Adrenal gland (tissue), 12 donors: ENCODE measurements around the gene ERCC6L2. TPM values are rescaled to one million over a fixed set of nuclear protein-coding genes. Genes with fewer than 3 reads are reported as not detected.

Source experiments
- DNase-seq, 7 donors: peaks; one replicate each; pipeline ENCODE4 v3.0.0-alpha.2; 2019 to 2020
- H3K27ac ChIP-seq, 5 donors: fragments of 200-600 bp; sonication (generic) in 4 of 5; 1 replicate in 3 of 5; 2 replicates in 2 of 5; pipeline versions ENCODE4 v1.5.1 to v1.8.0; 2016 to 2020; ENCODE audit warnings: mild to moderate bottlenecking in 1 of 5
- H3K27me3 ChIP-seq: fragments of 200-600 bp; 2 replicates; pipeline ENCODE4 v1.8.0; 2021
- H3K36me3 ChIP-seq, 2 donors: fragments of 200-600 bp; replicated peaks in 1 of 2; 1 replicate in 1 of 2; 2 replicates in 1 of 2; pipeline versions ENCODE4 v1.5.1 to v1.8.0; 2018 to 2022
- H3K4me1 ChIP-seq, 2 donors: fragments of 200-600 bp; replicated peaks in 1 of 2; 1 replicate in 1 of 2; 2 replicates in 1 of 2; pipeline versions ENCODE4 v1.5.1 to v1.8.0; 2018 to 2021
- H3K4me3 ChIP-seq, 4 donors: fragments of 200-600 bp; sonication (generic) in 3 of 4; one replicate each; pipeline ENCODE4 v1.5.1; 2016 to 2018
- H3K9me3 ChIP-seq, 3 donors: fragments of 200-600 bp; sonication (generic) in 1 of 3; replicated peaks in 1 of 3; 1 replicate in 2 of 3; 2 replicates in 1 of 3; pipeline versions ENCODE4 v1.5.1 to v1.8.0; 2016 to 2021
- CTCF ChIP-seq, 6 experiments: fragments of 450-650 bp in 4 of 6; fragments of 200-600 bp in 2 of 6; sonication (generic) in 1 of 6; IDR thresholded peaks; 1 replicate in 5 of 6; 2 replicates in 1 of 6; pipeline versions ENCODE4 v1.5.1 to v1.8.0; 2016 to 2021; ENCODE audit warnings: antibody characterized with exemption in 6 of 6, mild to moderate bottlenecking in 2 of 6, moderate library complexity in 1 of 6
- POLR2A ChIP-seq, 2 donors: fragments of 450-650 bp; IDR thresholded peaks; one replicate each; pipeline ENCODE4 v1.6.1; 2017; ENCODE audit warnings: antibody characterized with exemption in 2 of 2, mild to moderate bottlenecking in 2 of 2, moderate library complexity in 1 of 2
- WGBS, 4 donors: extraction: QIAGEN DNeasy Blood & Tissue Kit in 2 of 4; methylation state at CpG; one replicate each; pipeline versions ENCODE4 v1.1.5 to v1.1.7; 2013 to 2017; 5-methylcytosine and 5-hydroxymethylcytosine counted together
- intact Hi-C, 2 donors: fragments of 100-400 bp; cut with DNase I; formaldehyde crosslinking; loops; one replicate each; pipeline versions ENCODE4 v1.14.1 to v1.15.0; 2022 to 2023
- polyA plus RNA-seq, 3 donors: library from polyadenylated mRNA; stranded (reverse); fragments of 200-250 nt in 2 of 3; fragments of 350-450 nt in 1 of 3; fragmentation: Illumina TruSeq in 1 of 3; extraction: RNeasy Lipid Tissue Mini Kit (QIAGEN cat#74804) in 1 of 3; gene quantifications; one replicate each; pipeline ENCODE4 v1.2.3, GENCODE V29; 2013 to 2014
- total RNA-seq, 9 donors: library from RNA; depleted of rRNA in 4 of 9; stranded (reverse); fragments of >200 nt in 4 of 9; fragments of 120-200 nt in 1 of 9; fragmentation: NEBNext Ultra II Directional in 1 of 9; extraction: Animal tissue kit (Norgen Biotek cat#: 25700) in 1 of 9; gene quantifications; one replicate each; pipeline versions ENCODE4 v1.1.0 to v1.2.4, GENCODE V29; 2013 to 2023
- donor health status: healthy with polysubstance abuse.
- donor health status: Bipolar disorder and iron deficiency.
- donor health status: DM: yes; HTN: yes; CAD: no.
- donor health status: DM: no; HTN: no; CAD: no.
- donor health status: DM: no; HTN: no; CAD: no.
- donor health status: DM: yes; HTN: yes; CAD: no.

Gene ERCC6L2
- total and polyA plus RNA-seq, 12 donors = 5.6 to 93.2 (median 47.4) TPM

- 90 to 99% (median 92%) methylated on average over 4 of the region's 4 CpGs for WGBS, 4 donors
- H3K36me3 ChIP-seq = no peaks in the 10 kb centered on the region
Measured at GRCh38 chr9:95978106-95978505, 102.6 kb downstream of the ERCC6L2 start.

DNA sequence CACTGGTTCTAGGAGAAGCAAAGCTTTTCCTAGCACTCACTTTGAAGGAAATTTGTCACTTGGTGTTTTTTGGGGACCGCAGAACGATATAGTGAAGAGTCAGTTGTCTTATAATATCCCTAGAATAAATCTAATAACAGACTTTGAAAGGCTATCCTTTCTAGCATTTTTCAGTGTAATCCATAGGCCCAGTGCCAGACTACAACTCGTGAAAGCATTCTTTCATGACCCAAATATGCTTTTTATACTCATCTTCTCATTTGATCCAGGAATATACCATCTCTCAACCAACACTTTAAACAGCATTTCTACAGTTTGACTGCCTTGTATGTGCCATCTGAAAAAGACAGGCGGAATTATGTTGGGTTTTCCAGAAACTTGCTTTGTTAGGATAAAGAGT lies 104.0 kb downstream of the ERCC6L2 start:
- no peaks in the 10 kb centered on the region for H3K36me3 ChIP-seq
- intact Hi-C loops = no loop called here
- WGBS, 4 donors = 84 to 89% (median 88%) methylated on average over 4 of the region's 4 CpGs

More at GRCh38 chr9:95978106-95978505, 102.6 kb downstream of the ERCC6L2 start:
- no peak for DNase-seq
- H3K9me3 ChIP-seq = no peaks in the 10 kb centered on the region
- no peak overlapping the region for H3K4me3 ChIP-seq
- TF ChIP-seq CTCF (IDR thresholded peaks at IDR 0.05) (no peak), POLR2A (IDR thresholded peaks at IDR 0.05) (no peak)
- peaks cover 0 to 6% of the 10 kb centered on the region in 2 donors for H3K4me1 ChIP-seq
- H3K27me3 ChIP-seq = no peaks in the 10 kb centered on the region
- H3K27ac ChIP-seq = no peak overlapping the region
- intact Hi-C loops = no loop called here

GRCh38 chr9:95980262-95981125 lies 105.0 kb downstream of the ERCC6L2 start:
- intact Hi-C loops = no loop called here
- Histone ChIP-seq H3K27me3 (no peaks in the 10 kb centered on the region), H3K27ac (no peak overlapping the region), H3K9me3 (no peaks in the 10 kb centered on the region), H3K4me3 (no peak overlapping the region), H3K4me1 (peaks cover 0 to 6% of the 10 kb centered on the region in 2 donors), H3K36me3 (no peaks in the 10 kb centered on the region)
- WGBS, 4 donors = 87 to 91% (median 90%) methylated on average over 8 of the region's 8 CpGs
- DNase-seq = no peak
- TF ChIP-seq POLR2A (IDR thresholded peaks at IDR 0.05) (no peak), CTCF (IDR thresholded peaks at IDR 0.05) (no peak)

More for the DNA sequence above, 104.0 kb downstream of the ERCC6L2 start:
- TF ChIP-seq POLR2A (IDR thresholded peaks at IDR 0.05) (no peak), CTCF (IDR thresholded peaks at IDR 0.05) (no peak)
- Histone ChIP-seq H3K27me3 (no peaks in the 10 kb centered on the region), H3K4me1 (peaks cover 0 to 6% of the 10 kb centered on the region in 2 donors), H3K27ac (no peak overlapping the region), H3K9me3 (no peaks in the 10 kb centered on the region), H3K4me3 (no peak overlapping the region)
- DNase-seq = no peak

DNA sequence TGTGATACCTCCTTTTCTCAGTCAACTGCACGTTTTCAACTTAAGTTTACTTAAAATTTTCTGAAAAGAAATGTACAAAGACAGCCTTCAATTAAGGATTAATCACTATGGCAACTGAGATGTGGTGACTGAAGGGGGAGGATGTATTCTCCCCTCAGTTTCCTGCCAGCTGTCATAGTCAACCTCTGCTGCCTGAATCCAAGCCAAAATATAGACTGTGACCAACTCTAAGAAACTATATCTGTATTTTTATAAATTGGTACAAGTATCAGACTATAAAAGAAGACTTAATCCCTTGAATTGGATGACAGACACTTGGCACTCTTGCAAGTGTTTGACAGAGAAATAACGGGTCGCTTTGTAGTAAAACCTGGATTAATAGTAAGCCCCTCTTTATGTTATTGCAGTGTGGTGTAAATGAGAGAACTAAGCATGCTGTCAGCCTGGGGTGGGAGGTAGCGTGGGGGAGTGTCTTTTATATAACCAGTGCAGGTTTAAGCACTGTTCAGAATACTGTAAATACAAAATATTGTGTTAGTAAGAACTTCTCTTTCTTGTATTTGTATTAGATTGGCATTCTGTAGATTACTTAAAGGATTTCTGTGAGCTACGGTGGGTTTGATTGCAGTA lies 106.4 kb downstream of the ERCC6L2 start:
- 62 to 75% (median 73%) methylated on average over 5 of the region's 5 CpGs for WGBS, 4 donors
- intact Hi-C loops = no loop called here
- Histone ChIP-seq H3K36me3 (no peaks in the 10 kb centered on the region), H3K9me3 (no peaks in the 10 kb centered on the region), H3K4me1 (peaks cover 0 to 6% of the 10 kb centered on the region in 2 donors), H3K4me3 (no peak overlapping the region), H3K27ac (no peak overlapping the region), H3K27me3 (no peaks in the 10 kb centered on the region)
- no peak for DNase-seq
- TF ChIP-seq CTCF (IDR thresholded peaks at IDR 0.05) = no peak
